HFFc6 (cell line): ENCODE measurements around the gene FAM186B. TPM values are rescaled to one million over a fixed set of nuclear protein-coding genes. Genes with fewer than 3 reads are reported as not detected.

Experiments
- DNase-seq: peaks from one replicate; pipeline ENCODE4 v3.0.0-alpha.2; 2018
- H3K27ac Mint-ChIP-seq: 2 replicates; pipeline ENCODE4 v1.8.0; 2020; ENCODE audit warnings: mild to moderate bottlenecking, mixed read lengths
- H3K27me3 Mint-ChIP-seq: 2 replicates; pipeline ENCODE4 v1.8.0; 2021; ENCODE audit warnings: mild to moderate bottlenecking, moderate library complexity, mixed read lengths; ENCODE audit not compliant: insufficient read depth
- H3K36me3 Mint-ChIP-seq: 2 replicates; pipeline ENCODE4 v1.8.0; 2021; ENCODE audit warnings: low read depth, mixed read lengths
- H3K4me1 Mint-ChIP-seq: 2 replicates; pipeline ENCODE4 v1.8.0; 2020; ENCODE audit warnings: low read depth, mixed read lengths
- H3K4me3 Mint-ChIP-seq: 2 replicates; pipeline ENCODE4 v1.8.0; 2020; ENCODE audit warnings: mild to moderate bottlenecking, moderate library complexity, mixed read lengths
- H3K9me3 Mint-ChIP-seq: 2 replicates; pipeline ENCODE4 v1.8.0; 2020; ENCODE audit warnings: mild to moderate bottlenecking, mixed read lengths
- total RNA-seq, 6 experiments: library from RNA; stranded (reverse); fragmentation: NEBNext Ultra II Directional; extraction: Animal tissue kit (Norgen Biotek cat#: 25700); gene quantifications; 2 replicates in 1 of 6; 3 replicates in 5 of 6; pipeline ENCODE4 v1.2.3, GENCODE V29; 2021
- TF ChIP-seq, protein P1 (sequence below): fragments of 200-600 bp; sonication (generic); IDR thresholded peaks from 2 replicates; pipeline ENCODE4 v1.5.0; 2021; ENCODE audit warnings: antibody characterized with exemption, mild to moderate bottlenecking

The FAM186B gene
- total RNA-seq, 6 experiments from 2014 or later: 0.21 to 0.46 (median 0.31) TPM

DNA sequence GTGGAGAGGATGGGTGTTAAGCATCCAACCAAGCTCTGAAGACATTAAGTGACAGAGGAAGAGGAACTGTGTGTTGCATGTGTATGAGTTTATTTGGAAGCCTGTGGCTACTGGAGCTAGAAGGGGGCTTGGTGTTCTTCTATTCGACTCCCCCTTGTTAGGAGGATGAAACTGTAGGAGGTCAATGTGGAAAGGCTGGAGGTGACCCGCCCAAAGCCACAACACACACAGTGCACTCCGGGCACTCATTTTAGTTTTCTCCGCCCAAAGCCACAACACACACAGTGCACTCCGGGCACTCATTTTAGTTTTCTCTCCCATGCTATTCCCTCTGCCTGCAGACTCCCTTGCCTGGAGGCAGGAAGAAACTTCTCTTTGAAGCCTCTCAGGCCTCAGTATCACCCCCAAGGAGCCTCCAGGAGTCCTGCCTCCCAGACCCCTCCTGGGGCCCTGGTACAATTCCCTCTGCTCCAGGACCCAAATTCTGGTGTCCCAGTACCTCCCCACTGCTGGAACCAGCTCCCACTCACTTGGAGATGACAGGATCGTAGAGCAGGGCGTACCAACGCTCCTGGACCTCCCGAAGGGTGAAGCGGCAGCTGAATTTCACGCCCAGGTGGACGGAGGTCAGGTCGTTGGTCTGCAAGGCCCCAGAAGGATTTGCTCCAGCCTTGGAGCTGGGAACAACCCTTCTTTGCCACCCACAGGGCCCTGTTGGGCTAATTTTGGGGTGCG, 41.3 kb downstream of the FAM186B start:
- Mint-ChIP-seq H3K4me1 (peaks cover 6% of the 10 kb centered on the region), H3K36me3 (peaks cover 15% of the 10 kb centered on the region), H3K27me3 (peaks cover 2% of the 10 kb centered on the region; the same call in 1 of the 2 replicates), H3K27ac (no peak overlapping the region; the same call in 1 of the 2 replicates), H3K4me3 (no peak overlapping the region), H3K9me3 (no peaks in the 10 kb centered on the region)
- TF ChIP-seq, protein P1, sequence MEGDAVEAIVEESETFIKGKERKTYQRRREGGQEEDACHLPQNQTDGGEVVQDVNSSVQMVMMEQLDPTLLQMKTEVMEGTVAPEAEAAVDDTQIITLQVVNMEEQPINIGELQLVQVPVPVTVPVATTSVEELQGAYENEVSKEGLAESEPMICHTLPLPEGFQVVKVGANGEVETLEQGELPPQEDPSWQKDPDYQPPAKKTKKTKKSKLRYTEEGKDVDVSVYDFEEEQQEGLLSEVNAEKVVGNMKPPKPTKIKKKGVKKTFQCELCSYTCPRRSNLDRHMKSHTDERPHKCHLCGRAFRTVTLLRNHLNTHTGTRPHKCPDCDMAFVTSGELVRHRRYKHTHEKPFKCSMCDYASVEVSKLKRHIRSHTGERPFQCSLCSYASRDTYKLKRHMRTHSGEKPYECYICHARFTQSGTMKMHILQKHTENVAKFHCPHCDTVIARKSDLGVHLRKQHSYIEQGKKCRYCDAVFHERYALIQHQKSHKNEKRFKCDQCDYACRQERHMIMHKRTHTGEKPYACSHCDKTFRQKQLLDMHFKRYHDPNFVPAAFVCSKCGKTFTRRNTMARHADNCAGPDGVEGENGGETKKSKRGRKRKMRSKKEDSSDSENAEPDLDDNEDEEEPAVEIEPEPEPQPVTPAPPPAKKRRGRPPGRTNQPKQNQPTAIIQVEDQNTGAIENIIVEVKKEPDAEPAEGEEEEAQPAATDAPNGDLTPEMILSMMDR: no peak
- DNase-seq: no peak

GRCh38 chr12:49562831-49563230, 42.6 kb downstream of the FAM186B start:
- Mint-ChIP-seq H3K27ac (no peak overlapping the region), H3K4me1 (peaks cover 6% of the 10 kb centered on the region), H3K27me3 (peaks cover 1% of the 10 kb centered on the region; the same call in 1 of the 2 replicates), H3K4me3 (no peak overlapping the region), H3K36me3 (peaks cover 16% of the 10 kb centered on the region), H3K9me3 (no peaks in the 10 kb centered on the region)
- TF ChIP-seq, protein P1: no peak
- no peak for DNase-seq

DNA sequence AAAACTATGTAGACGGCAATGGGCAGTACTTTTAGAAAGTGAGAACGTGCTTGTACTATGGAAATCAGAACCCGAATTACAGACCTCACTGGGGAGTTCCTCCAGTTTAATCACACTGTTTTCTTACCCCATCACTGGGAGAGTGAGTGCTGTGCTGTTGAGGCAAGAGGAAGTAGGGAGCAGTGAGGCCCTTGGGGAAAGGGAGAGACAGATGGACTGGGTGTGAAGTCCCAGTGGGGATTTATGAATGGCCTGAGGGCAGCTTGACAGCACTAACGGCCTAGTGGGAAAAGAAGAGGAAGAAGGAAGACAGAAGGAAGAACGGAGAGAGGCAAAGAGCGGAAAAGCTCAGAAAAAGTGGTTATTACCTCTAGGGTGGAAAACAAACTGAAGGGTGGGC, 43.2 kb downstream of the FAM186B start:
- no peak for DNase-seq
- H3K4me3 Mint-ChIP-seq: no peak overlapping the region
- TF ChIP-seq, protein P1: no peak
- no peaks in the 10 kb centered on the region for H3K27me3 Mint-ChIP-seq
- peaks cover 4% of the 10 kb centered on the region for H3K4me1 Mint-ChIP-seq
- H3K36me3 Mint-ChIP-seq: peaks cover 16% of the 10 kb centered on the region
- no peaks in the 10 kb centered on the region for H3K9me3 Mint-ChIP-seq
- no peak overlapping the region for H3K27ac Mint-ChIP-seq

GRCh38 chr12:49560695-49561094, 44.7 kb downstream of the FAM186B start:
- no peak overlapping the region for H3K27ac Mint-ChIP-seq
- H3K36me3 Mint-ChIP-seq: peaks cover 24% of the 10 kb centered on the region
- H3K27me3 Mint-ChIP-seq: no peaks in the 10 kb centered on the region
- no peaks in the 10 kb centered on the region for H3K4me1 Mint-ChIP-seq
- no peak for DNase-seq
- H3K4me3 Mint-ChIP-seq: no peak overlapping the region
- no peaks in the 10 kb centered on the region for H3K9me3 Mint-ChIP-seq
- TF ChIP-seq, protein P1: no peak

DNA sequence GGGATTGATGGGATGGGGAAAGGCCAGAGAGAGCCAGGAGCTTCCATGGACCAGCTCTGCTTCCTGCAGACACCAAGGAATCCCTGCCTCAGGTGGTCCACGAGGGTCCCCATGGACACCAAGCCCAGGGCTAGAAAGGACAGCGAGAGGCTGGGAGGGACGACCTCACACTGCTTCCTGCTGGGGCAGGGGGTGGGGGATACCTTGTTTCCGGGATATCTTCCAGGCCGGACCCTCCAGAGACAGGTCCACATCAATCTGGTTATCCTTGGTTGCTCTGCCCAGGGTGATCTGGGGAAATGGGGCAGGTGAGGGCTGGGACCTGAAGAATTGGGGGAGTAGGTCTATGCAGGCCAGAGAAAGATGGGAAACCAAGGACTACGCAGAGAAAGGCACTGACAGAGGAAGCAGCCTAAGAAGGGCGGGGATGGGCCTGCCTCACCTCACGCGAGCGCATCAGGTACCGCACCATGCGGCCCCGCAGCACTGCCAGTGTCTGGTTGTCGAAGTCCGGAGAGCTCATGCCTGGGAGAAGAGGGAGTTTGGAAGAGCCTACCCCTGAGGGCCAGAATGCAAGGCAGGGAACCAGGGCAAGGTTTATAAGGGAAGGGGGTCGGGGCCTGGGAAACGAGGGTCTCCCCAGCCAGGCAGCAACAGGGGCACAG, 46.3 kb downstream of the FAM186B start:
- no peak for DNase-seq
- Mint-ChIP-seq H3K36me3 (peaks cover 24% of the 10 kb centered on the region), H3K4me3 (no peak overlapping the region), H3K27me3 (no peaks in the 10 kb centered on the region), H3K4me1 (no peaks in the 10 kb centered on the region), H3K27ac (no peak overlapping the region), H3K9me3 (no peaks in the 10 kb centered on the region)
- TF ChIP-seq, protein P1: no peak
